Measurements from ENCODE around the gene MOCS1. TPM values are rescaled to one million over a fixed set of nuclear protein-coding genes. Genes with fewer than 3 reads are reported as not detected.
"Not testable (repeated sequence)": the region's sequence is repeated elsewhere in the genome, so short reads cannot be mapped to it uniquely, and the experiment has no call there.

Gene MOCS1
- total RNA-seq, 1 donor: 25.3 TPM

GRCh38 chr6:39980839-39981580 is 46.7 kb upstream of the MOCS1 start:
- Histone ChIP-seq H3K27ac (ENCODE audit: low read depth, low read length) (no peak overlapping the region), H3K36me3 (ENCODE audit: insufficient read depth, low read length) (no peaks in the 10 kb centered on the region), H4K20me1 (ENCODE audit: insufficient read depth, low read length) (no peaks in the 10 kb centered on the region), H2AFZ (ENCODE audit: low read length) (no peak overlapping the region), H3K4me3 (ENCODE audit: insufficient read depth, low read length) (no peak overlapping the region), H3K4me2 (ENCODE audit: insufficient read depth, low read length) (no peak overlapping the region), H3K27me3 (ENCODE audit: insufficient read depth, low read length) (no peaks in the 10 kb centered on the region), H3K79me2 (ENCODE audit: insufficient read depth, low read length) (no peaks in the 10 kb centered on the region), H3K4me1 (ENCODE audit: insufficient read depth, low read length) (no peaks in the 10 kb centered on the region), H3K9me3 (ENCODE audit: low read depth, low read length) (no peaks in the 10 kb centered on the region)
- DNase-seq (ENCODE audit: insufficient read length, low spot score, missing footprints): no peak
- TF ChIP-seq CTCF (IDR thresholded peaks at IDR 0.05; ENCODE audit: extremely low read depth, low read depth, low read length): peak; percentile 58

- no peak overlapping the region for H2AFZ ChIP-seq (ENCODE audit: low read length)
- H3K27ac ChIP-seq (ENCODE audit: low read depth, low read length): no peak overlapping the region
- no peaks in the 10 kb centered on the region for H3K9me3 ChIP-seq (ENCODE audit: low read depth, low read length)
- DNase-seq (ENCODE audit: insufficient read length, low spot score, missing footprints): no peak
- no peaks in the 10 kb centered on the region for H3K36me3 ChIP-seq (ENCODE audit: insufficient read depth, low read length)
- H3K4me1 ChIP-seq (ENCODE audit: insufficient read depth, low read length): no peaks in the 10 kb centered on the region
- no peak overlapping the region for H3K4me3 ChIP-seq (ENCODE audit: insufficient read depth, low read length)
- TF ChIP-seq CTCF (IDR thresholded peaks at IDR 0.05; ENCODE audit: extremely low read depth, low read depth, low read length): no peak
- no peak overlapping the region for H3K4me2 ChIP-seq (ENCODE audit: insufficient read depth, low read length)
- H3K79me2 ChIP-seq (ENCODE audit: insufficient read depth, low read length): no peaks in the 10 kb centered on the region
- H4K20me1 ChIP-seq (ENCODE audit: insufficient read depth, low read length): no peaks in the 10 kb centered on the region
- no peaks in the 10 kb centered on the region for H3K27me3 ChIP-seq (ENCODE audit: insufficient read depth, low read length)
These were observed 45.4 kb upstream of the MOCS1 start for GRCh38 chr6:39979461-39980328.

- Histone ChIP-seq H2AFZ (ENCODE audit: low read length) (no peak overlapping the region), H3K79me2 (ENCODE audit: insufficient read depth, low read length) (no peaks in the 10 kb centered on the region), H4K20me1 (ENCODE audit: insufficient read depth, low read length) (no peaks in the 10 kb centered on the region), H3K4me3 (ENCODE audit: insufficient read depth, low read length) (no peak overlapping the region), H3K9me3 (ENCODE audit: low read depth, low read length) (no peaks in the 10 kb centered on the region), H3K27ac (ENCODE audit: low read depth, low read length) (no peak overlapping the region), H3K4me1 (ENCODE audit: insufficient read depth, low read length) (no peaks in the 10 kb centered on the region), H3K4me2 (ENCODE audit: insufficient read depth, low read length) (no peak overlapping the region), H3K36me3 (ENCODE audit: insufficient read depth, low read length) (no peaks in the 10 kb centered on the region), H3K27me3 (ENCODE audit: insufficient read depth, low read length) (no peaks in the 10 kb centered on the region)
- no peak for DNase-seq (ENCODE audit: insufficient read length, low spot score, missing footprints)
- TF ChIP-seq CTCF (IDR thresholded peaks at IDR 0.05; ENCODE audit: extremely low read depth, low read depth, low read length): no peak
These were observed 44.0 kb upstream of the MOCS1 start for GRCh38 chr6:39978240-39978639.

- TF ChIP-seq CTCF (IDR thresholded peaks at IDR 0.05; ENCODE audit: extremely low read depth, low read depth, low read length): no peak
- DNase-seq (ENCODE audit: insufficient read length, low spot score, missing footprints): no peak
- no peaks in the 10 kb centered on the region for H3K9me3 ChIP-seq (ENCODE audit: low read depth, low read length)
- H3K36me3 ChIP-seq (ENCODE audit: insufficient read depth, low read length): no peaks in the 10 kb centered on the region
- no peak overlapping the region for H3K4me3 ChIP-seq (ENCODE audit: insufficient read depth, low read length)
- no peak overlapping the region for H2AFZ ChIP-seq (ENCODE audit: low read length)
- no peaks in the 10 kb centered on the region for H3K79me2 ChIP-seq (ENCODE audit: insufficient read depth, low read length)
- H3K4me2 ChIP-seq (ENCODE audit: insufficient read depth, low read length): no peak overlapping the region
- H3K27ac ChIP-seq (ENCODE audit: low read depth, low read length): no peak overlapping the region
- no peaks in the 10 kb centered on the region for H3K27me3 ChIP-seq (ENCODE audit: insufficient read depth, low read length)
- H4K20me1 ChIP-seq (ENCODE audit: insufficient read depth, low read length): no peaks in the 10 kb centered on the region
- no peaks in the 10 kb centered on the region for H3K4me1 ChIP-seq (ENCODE audit: insufficient read depth, low read length)
These were observed 39.4 kb upstream of the MOCS1 start for GRCh38 chr6:39973661-39974060.

- H3K4me2 ChIP-seq (ENCODE audit: insufficient read depth, low read length); H4K20me1 ChIP-seq (ENCODE audit: insufficient read depth, low read length); H3K4me3 ChIP-seq (ENCODE audit: insufficient read depth, low read length); H3K4me1 ChIP-seq (ENCODE audit: insufficient read depth, low read length); H3K79me2 ChIP-seq (ENCODE audit: insufficient read depth, low read length); H3K27ac ChIP-seq (ENCODE audit: low read depth, low read length); DNase-seq (ENCODE audit: insufficient read length, low spot score, missing footprints); H3K27me3 ChIP-seq (ENCODE audit: insufficient read depth, low read length); H2AFZ ChIP-seq (ENCODE audit: low read length); H3K36me3 ChIP-seq (ENCODE audit: insufficient read depth, low read length); H3K9me3 ChIP-seq (ENCODE audit: low read depth, low read length): not testable (repeated sequence)
These were observed 38.5 kb upstream of the MOCS1 start for GRCh38 chr6:39972717-39973116.

GRCh38 chr6:39971131-39971530 is 36.9 kb upstream of the MOCS1 start:
- H3K36me3 ChIP-seq (ENCODE audit: insufficient read depth, low read length); H4K20me1 ChIP-seq (ENCODE audit: insufficient read depth, low read length): not testable (repeated sequence)

More at GRCh38 chr6:39971131-39971530, 36.9 kb upstream of the MOCS1 start:
- not testable (repeated sequence) for H3K9me3 ChIP-seq (ENCODE audit: low read depth, low read length); H3K4me2 ChIP-seq (ENCODE audit: insufficient read depth, low read length); H3K27ac ChIP-seq (ENCODE audit: low read depth, low read length); H3K4me1 ChIP-seq (ENCODE audit: insufficient read depth, low read length); DNase-seq (ENCODE audit: insufficient read length, low spot score, missing footprints); H3K79me2 ChIP-seq (ENCODE audit: insufficient read depth, low read length); H3K4me3 ChIP-seq (ENCODE audit: insufficient read depth, low read length); H3K27me3 ChIP-seq (ENCODE audit: insufficient read depth, low read length); H2AFZ ChIP-seq (ENCODE audit: low read length)
